ENCODE measurements around the gene B3GALT6. TPM values are rescaled to one million over a fixed set of nuclear protein-coding genes. Genes with fewer than 3 reads are reported as not detected.
A peak's percentile ranks its signal among the peaks of the same experiment; 100 is the strongest.

Gene B3GALT6
- total RNA-seq, 1 experiment from 2014 or later, result 27.1 TPM

GRCh38 chr1:1182491-1183220 is 49.4 kb upstream of the B3GALT6 start:
- DNase-seq, result peak; percentile 30
- no peak overlapping the region for H3K27ac ChIP-seq (ENCODE audit: insufficient read length, low read depth, low read length)
- no CpG with 5 or more reads among the region's 39 CpGs for WGBS (ENCODE audit: extremely low coverage, insufficient read length, low lambda C conversion rate)
- H4K20me1 ChIP-seq (ENCODE audit: control insufficient read depth, insufficient read depth, insufficient read length), result no peaks in the 10 kb centered on the region
- no peak overlapping the region for H4K8ac ChIP-seq (replicated peaks; ENCODE audit: insufficient read length, low read depth, low read length)
- H3K27ac Mint-ChIP-seq, result no peak overlapping the region
- no peaks in the 10 kb centered on the region for H3K4me1 ChIP-seq (ENCODE audit: insufficient read depth, low read length)
- no peak overlapping the region for H4K91ac ChIP-seq (ENCODE audit: insufficient read length, low read depth, low read length)
- no peak overlapping the region for H3K4me3 Mint-ChIP-seq
- H3K56ac ChIP-seq (ENCODE audit: insufficient read length, low read depth, low read length), result no peak overlapping the region
- H3K23ac ChIP-seq (ENCODE audit: insufficient read length, low read depth, low read length), result no peak overlapping the region
- H3K9ac ChIP-seq (ENCODE audit: extremely low read depth, insufficient read length, low read length), result no peak overlapping the region
- H3K79me2 ChIP-seq (ENCODE audit: insufficient read depth, low read length), result no peaks in the 10 kb centered on the region
- H2BK15ac ChIP-seq (ENCODE audit: low read depth, low read length), result no peak overlapping the region
- no peak overlapping the region for H4K5ac ChIP-seq (ENCODE audit: insufficient read length, low read depth, low read length)
- no peak overlapping the region; the same call in 1 of the 2 replicates for H3K14ac ChIP-seq (ENCODE audit: insufficient read depth, low read length)
- no peak overlapping the region for H3K18ac ChIP-seq (ENCODE audit: insufficient read length, low read depth, low read length)
- H3K4me2 ChIP-seq (ENCODE audit: insufficient read depth, insufficient read length, low read length), result no peak overlapping the region
- no peak overlapping the region for H2BK5ac ChIP-seq (ENCODE audit: insufficient read length, low read length)
- H3T11ph ChIP-seq (ENCODE audit: low read length), result no peak overlapping the region
- H3K4ac ChIP-seq (ENCODE audit: low read depth, low read length), result no peak overlapping the region
- no peak overlapping the region for H2AK5ac ChIP-seq (ENCODE audit: insufficient read length, low read length)
- no peaks in the 10 kb centered on the region for H3K27me3 ChIP-seq (ENCODE audit: insufficient read depth, low read length)
- no peaks in the 10 kb centered on the region for H3K9me3 Mint-ChIP-seq
- no peak overlapping the region for H2BK20ac ChIP-seq (ENCODE audit: low read depth, low read length, poor library complexity, severe bottlenecking)
- H2AFZ ChIP-seq (ENCODE audit: low read length), result no peak overlapping the region
- no peak overlapping the region for H2BK12ac ChIP-seq (ENCODE audit: insufficient read length, low read depth, low read length)
- H3K27me3 Mint-ChIP-seq (ENCODE audit: low read depth), result no peaks in the 10 kb centered on the region
- no peaks in the 10 kb centered on the region for H3K9me3 ChIP-seq (ENCODE audit: control insufficient read depth, low read depth, low read length)
- H2BK120ac ChIP-seq (ENCODE audit: low read depth, low read length, poor library complexity, severe bottlenecking), result no peak overlapping the region
- H3K36me3 Mint-ChIP-seq (ENCODE audit: insufficient read depth in 1 of 3, low read depth in 3 of 3), result peaks cover 0 to 7% (median 0%) of the 10 kb centered on the region in 3 experiments; a peak in 1 of 7 replicates
- TF ChIP-seq CTCF (conservative IDR thresholded peaks at IDR 0.05), result no peak
- no peaks in the 10 kb centered on the region for H3K23me2 ChIP-seq (ENCODE audit: insufficient read length, low read depth, low read length, poor library complexity, severe bottlenecking)
- no peaks in the 10 kb centered on the region for H3K79me1 ChIP-seq (ENCODE audit: insufficient read depth, low read depth, low read length, poor library complexity, severe bottlenecking)
- peaks cover 1 to 7% of the 10 kb centered on the region in 2 experiments; a peak in 2 of 4 replicates for H3K4me1 Mint-ChIP-seq

Measured in H9 (cell line).